HG02759 (cell line): ENCODE data around the gene RGS6.
"Not testable (repeated sequence)": the region's sequence is repeated elsewhere in the genome, so short reads cannot be mapped to it uniquely, and the experiment has no call there.

Source experiments
- ATAC-seq: cut with Tn5 transposase; IDR thresholded peaks from one replicate; pipeline ENCODE4 v1.9.1; 2021; ENCODE audit warnings: mild to moderate bottlenecking, moderate library complexity; ENCODE audit not compliant: unreplicated experiment

Gene RGS6

GRCh38 chr14:71932229-71932981 is at the start of gene RGS6:
Gene RGS6 (plus strand): TSS chr14:71932429.
- no peak for ATAC-seq

- no peak for ATAC-seq
Observed at GRCh38 chr14:71883094-71883493, 49.1 kb upstream of the RGS6 start.

GRCh38 chr14:71885301-71885700 is 46.9 kb upstream of the RGS6 start:
- ATAC-seq = no peak

DNA sequence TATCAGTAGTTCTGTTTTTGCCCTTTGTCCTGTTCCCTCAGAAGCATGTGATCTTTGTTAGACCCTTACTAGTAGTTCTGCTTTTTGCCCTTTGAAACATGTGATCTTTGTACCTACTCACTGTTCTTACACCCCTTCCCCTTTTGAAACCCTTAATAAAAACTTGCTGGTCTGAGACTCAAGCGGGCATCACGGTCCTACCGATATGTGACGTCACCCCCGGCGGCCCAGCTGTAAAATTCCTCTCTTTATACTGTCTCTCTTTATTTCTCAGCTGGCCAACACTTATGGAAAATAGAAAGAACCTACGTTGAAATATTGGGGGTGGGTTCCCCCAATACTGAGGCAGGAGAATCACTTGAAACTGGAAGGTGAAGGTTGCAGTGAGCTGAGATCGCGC is 44.4 kb upstream of the RGS6 start:
- ATAC-seq = not testable (repeated sequence)

- ATAC-seq = no peak
Observed at GRCh38 chr14:71890541-71890940, 41.7 kb upstream of the RGS6 start.

GRCh38 chr14:71891185-71891584 is 41.0 kb upstream of the RGS6 start:
- ATAC-seq = no peak

GRCh38 chr14:71891970-71892369 is 40.3 kb upstream of the RGS6 start:
- ATAC-seq = no peak

- no peak for ATAC-seq
Observed at GRCh38 chr14:71905031-71905430, 27.2 kb upstream of the RGS6 start.

- ATAC-seq = no peak
Observed at GRCh38 chr14:71905860-71906259, 26.4 kb upstream of the RGS6 start.

- ATAC-seq = no peak
Observed at GRCh38 chr14:71907793-71908515, 24.3 kb upstream of the RGS6 start.

DNA sequence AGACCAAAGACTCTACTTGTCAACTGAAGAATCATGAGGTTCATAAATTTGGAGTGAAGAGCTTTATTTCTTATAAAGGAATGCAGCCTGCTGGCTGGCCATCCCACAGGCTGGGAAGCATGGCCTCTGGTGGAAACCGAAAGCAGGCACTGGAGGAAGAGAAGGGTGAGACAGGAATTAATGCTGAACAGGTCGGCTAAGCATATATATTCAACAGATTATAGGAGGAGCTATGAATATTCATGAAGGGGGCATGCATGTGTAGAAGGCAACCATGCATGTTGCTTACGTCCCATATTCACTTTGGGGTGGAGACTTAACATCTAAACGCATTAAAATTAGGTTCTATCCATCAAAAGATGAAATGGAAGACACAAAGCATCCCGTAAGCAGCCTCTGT is 20.6 kb upstream of the RGS6 start:
- no peak for ATAC-seq

DNA sequence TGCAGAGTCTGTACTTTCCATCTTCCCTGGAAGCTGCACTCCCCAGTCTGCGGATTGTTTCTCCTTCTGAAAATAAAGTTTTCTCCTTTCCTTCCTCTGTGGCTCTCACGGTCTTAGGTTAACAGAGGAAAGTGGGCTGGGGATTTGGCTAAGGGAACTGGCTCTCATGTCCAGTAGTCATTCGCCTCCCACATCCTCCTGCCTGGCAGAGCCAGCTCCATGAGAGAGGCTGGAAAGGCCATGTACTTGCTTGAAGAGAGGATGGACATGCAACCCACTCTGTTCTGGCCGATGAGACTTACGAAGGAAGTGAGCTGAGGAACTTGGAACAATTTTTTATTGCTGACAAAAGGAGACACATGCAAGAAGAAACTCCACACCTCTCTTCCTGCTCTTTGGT is 18.9 kb upstream of the RGS6 start:
- no peak for ATAC-seq

- no peak for ATAC-seq
Observed at GRCh38 chr14:71918955-71919354, 13.3 kb upstream of the RGS6 start.

DNA sequence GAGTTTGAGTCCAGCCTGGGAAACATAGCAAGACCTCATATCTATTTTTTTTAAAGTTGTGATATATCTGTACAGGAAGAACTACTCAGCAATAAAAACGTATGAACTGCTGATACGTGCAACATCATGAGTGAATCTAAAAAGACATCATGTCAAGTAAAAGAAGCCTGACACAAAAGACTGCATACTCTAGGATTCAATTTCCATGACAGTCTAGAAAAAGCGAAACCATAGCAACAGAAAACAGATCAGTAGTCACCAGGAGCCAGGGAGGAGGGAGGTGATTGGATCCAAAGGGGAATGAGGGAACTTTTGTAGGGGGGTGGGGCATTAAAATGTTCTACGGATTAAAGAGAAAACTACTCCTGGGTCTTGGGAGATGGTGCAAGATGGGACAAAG is 8.7 kb upstream of the RGS6 start:
- no peak for ATAC-seq

DNA sequence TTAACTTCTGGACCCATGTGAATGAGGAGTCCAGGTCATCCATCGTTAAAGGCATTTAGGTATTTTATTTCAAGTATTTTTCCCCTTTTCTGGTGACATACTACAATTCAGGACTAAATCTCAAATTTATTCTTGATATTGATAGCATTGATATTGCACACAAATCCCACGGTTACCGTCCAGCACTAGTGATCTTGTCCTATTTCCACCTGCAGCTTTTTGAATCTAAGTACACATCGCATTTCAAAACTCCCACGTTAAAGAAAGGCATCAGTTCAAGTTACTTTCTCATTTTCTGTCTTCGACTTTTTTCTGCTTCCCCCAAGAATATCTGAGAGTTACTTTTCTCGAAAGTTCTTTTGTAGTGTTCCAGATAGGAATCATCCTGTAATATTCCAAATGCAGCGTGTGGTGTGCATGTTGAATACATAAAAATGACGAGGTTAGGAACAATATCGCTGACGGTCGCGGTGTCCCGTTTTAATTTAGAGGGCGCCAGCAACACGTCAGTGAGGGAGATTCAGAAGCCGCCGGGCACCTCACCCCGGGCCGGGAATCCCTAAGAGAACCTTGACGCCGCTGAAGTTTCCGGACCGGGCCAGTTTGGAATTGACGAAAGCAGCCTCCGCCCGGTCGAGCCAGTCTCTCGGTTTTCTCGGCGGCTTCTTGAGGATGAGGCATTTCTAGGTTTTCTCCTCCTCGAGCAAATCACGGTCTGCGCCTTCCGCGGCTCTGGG is 569 bp upstream of the RGS6 start:
- no peak for ATAC-seq

- no peak for ATAC-seq
Observed at GRCh38 chr14:71933001-71933587, 865 bp downstream of the RGS6 start.

DNA sequence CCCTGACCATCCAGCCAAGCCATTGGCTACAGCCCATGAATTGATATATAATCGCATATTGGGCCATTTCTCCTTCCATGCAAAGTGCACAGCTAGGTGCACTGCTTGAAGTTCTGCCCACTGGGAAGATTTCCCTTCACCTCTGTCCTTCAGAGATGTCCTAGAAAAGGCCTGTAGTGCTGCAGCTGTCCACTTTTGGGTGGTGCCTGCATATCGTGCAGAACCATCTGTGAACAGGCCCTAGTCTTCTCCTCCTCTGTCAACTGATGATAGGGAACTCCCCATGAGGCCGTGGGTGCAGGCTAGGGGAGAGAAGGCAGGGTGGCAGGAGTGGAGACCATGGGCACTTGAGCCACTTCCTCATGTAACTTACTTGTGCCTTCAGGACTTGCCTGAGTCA is 6.0 kb downstream of the RGS6 start:
- not testable (repeated sequence) for ATAC-seq

- not testable (repeated sequence) for ATAC-seq
Observed at GRCh38 chr14:71939344-71939743, 7.1 kb downstream of the RGS6 start.

DNA sequence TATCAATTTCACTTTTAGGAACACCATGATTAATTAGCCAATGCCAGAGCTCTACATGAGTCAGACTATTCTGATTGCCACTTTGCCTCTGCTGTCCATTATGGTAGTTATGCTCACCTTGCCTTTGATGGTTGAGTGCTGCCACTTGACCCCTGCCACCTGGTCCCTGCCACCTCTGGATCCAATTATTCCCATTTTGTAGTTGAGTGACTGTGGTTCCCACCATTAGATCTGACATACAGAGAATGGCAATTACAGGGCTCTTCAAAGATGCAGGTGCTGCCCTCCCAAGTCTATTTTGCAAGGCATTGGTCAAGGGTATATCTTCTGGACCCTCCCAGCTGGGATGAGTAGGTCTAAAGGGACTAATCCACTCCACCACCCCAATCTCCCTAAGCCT is 8.3 kb downstream of the RGS6 start:
- ATAC-seq = not testable (repeated sequence)

DNA sequence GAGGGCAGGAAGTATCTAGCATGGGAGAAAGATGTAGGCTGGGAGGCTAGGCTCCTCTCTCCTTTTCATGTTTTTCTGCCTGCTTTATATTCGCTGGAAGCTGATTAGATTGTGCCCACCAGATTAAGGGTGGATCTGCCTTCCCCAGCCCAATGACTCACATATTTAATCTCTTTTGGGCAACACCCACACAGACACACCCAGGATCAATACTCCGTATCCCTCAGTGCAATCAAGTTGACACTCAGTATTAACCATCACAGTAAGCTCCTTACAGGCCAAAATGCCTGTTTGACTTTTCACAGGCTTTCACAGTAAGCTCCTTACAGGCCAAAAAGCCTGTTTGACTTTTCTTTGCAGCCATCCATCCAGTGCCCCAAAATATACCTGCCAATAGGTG is 9.4 kb downstream of the RGS6 start:
- not testable (repeated sequence) for ATAC-seq

DNA sequence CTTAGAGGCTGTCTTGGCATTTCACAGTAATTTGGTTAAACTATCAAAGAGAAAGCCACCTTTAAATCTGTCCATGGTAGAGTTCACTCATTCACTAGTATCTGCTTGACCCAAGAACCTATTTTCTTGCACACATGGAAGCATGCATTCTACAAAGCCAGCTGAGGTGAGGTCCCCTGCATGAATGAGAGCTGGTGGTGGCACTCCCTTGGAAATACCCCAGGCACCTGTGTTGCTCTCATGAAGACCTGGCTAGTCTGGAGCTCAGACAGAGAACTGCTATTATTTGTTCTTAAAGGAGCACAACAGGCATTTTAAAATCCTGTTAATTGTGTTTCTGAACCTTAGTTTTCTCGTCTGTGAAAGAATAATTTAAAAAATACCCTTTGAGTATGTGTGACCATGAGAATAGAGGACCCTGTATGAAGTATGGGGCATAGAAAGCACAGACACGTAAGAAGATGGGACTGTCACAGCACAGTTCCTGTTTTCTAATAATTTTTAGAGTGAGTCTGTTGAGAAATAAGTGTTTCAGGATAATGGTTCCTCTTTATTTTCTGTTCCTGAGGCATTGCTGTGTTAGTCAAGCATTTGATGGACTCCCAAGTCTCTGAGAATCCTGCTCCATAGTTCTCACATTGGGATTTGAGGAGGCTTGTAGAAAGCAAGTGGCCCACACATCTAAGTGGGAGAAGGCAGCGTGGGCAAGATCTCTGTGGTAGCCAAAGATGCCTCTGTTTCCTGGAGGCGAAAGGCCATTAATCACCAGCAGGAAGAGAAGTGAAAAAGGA is 10.9 kb downstream of the RGS6 start:
- ATAC-seq = no peak
